Measurements from ENCODE around the gene SPRYD4.
A peak's percentile ranks its signal among the peaks of the same experiment; 100 is the strongest.
"Not testable (repeated sequence)": the region's sequence is repeated elsewhere in the genome, so short reads cannot be mapped to it uniquely, and the experiment has no call there.

Gene SPRYD4

GRCh38 chr12:56476972-56477432 lies 8.6 kb downstream of the SPRYD4 start:
- no peak for DNase-seq (ENCODE audit: low read depth, low spot score)

- DNase-seq (ENCODE audit: low read depth, low spot score), result no peak
Observed at GRCh38 chr12:56477521-56478225, 9.3 kb downstream of the SPRYD4 start.

- no peak for DNase-seq (ENCODE audit: low read depth, low spot score)
Observed at GRCh38 chr12:56479625-56480024, 11.2 kb downstream of the SPRYD4 start.

GRCh38 chr12:56484566-56484965 lies 16.2 kb downstream of the SPRYD4 start:
- DNase-seq (ENCODE audit: low read depth, low spot score), result no peak

- DNase-seq (ENCODE audit: low read depth, low spot score), result no peak
Observed at GRCh38 chr12:56486694-56487093, 18.3 kb downstream of the SPRYD4 start.

GRCh38 chr12:56487448-56488040 lies 19.2 kb downstream of the SPRYD4 start:
- peak; percentile 64 for DNase-seq (ENCODE audit: low read depth, low spot score)

GRCh38 chr12:56488041-56488955 lies 19.9 kb downstream of the SPRYD4 start, which contains the start of gene GLS2:
TSS of gene GLS2 (minus strand) at chr12:56488161. CDS start at chr12:56488118, 43 bp downstream.
- DNase-seq (ENCODE audit: low read depth, low spot score), result peak; percentile 79

- no peak for DNase-seq (ENCODE audit: low read depth, low spot score)
Observed at GRCh38 chr12:56490360-56490759, 22.0 kb downstream of the SPRYD4 start.

GRCh38 chr12:56493409-56494105 lies 25.2 kb downstream of the SPRYD4 start:
- DNase-seq (ENCODE audit: low read depth, low spot score), result not testable (repeated sequence)

GRCh38 chr12:56494106-56494415 lies 25.7 kb downstream of the SPRYD4 start:
- not testable (repeated sequence) for DNase-seq (ENCODE audit: low read depth, low spot score)

GRCh38 chr12:56494481-56494880 lies 26.1 kb downstream of the SPRYD4 start:
- not testable (repeated sequence) for DNase-seq (ENCODE audit: low read depth, low spot score)

- peak; percentile 41 for DNase-seq (ENCODE audit: low read depth, low spot score)
Observed at GRCh38 chr12:56496704-56497103, 28.3 kb downstream of the SPRYD4 start.

- peak; percentile 53 for DNase-seq (ENCODE audit: low read depth, low spot score)
Observed at GRCh38 chr12:56498126-56498902, 29.9 kb downstream of the SPRYD4 start.

GRCh38 chr12:56499452-56499851 lies 31.1 kb downstream of the SPRYD4 start:
- peak; percentile 9 for DNase-seq (ENCODE audit: low read depth, low spot score)

GRCh38 chr12:56499879-56500278 lies 31.5 kb downstream of the SPRYD4 start:
- not testable (repeated sequence) for DNase-seq (ENCODE audit: low read depth, low spot score)

- DNase-seq (ENCODE audit: low read depth, low spot score), result no peak
Observed at GRCh38 chr12:56510786-56511185, 42.4 kb downstream of the SPRYD4 start.

- not testable (repeated sequence) for DNase-seq (ENCODE audit: low read depth, low spot score)
Observed at GRCh38 chr12:56514014-56514318, 45.6 kb downstream of the SPRYD4 start.

- DNase-seq (ENCODE audit: low read depth, low spot score), result no peak
Observed at GRCh38 chr12:56517854-56518253, 49.5 kb downstream of the SPRYD4 start.

- DNase-seq (ENCODE audit: low read depth, low spot score), result no peak
Observed at GRCh38 chr12:56518570-56518969, 50.2 kb downstream of the SPRYD4 start.

- DNase-seq (ENCODE audit: low read depth, low spot score), result no peak
Observed at GRCh38 chr12:56520048-56520447, 51.7 kb downstream of the SPRYD4 start.

GRCh38 chr12:56520506-56520905 lies 52.1 kb downstream of the SPRYD4 start:
- no peak for DNase-seq (ENCODE audit: low read depth, low spot score)
